GM13976 (cell line): ENCODE results near the gene BFSP2.
A peak's percentile ranks its signal among the peaks of the same experiment; 100 is the strongest.
"Not testable (repeated sequence)": the region's sequence is repeated elsewhere in the genome, so short reads cannot be mapped to it uniquely, and the experiment has no call there.

Source experiments
- DNase-seq: peaks from one replicate; pipeline ENCODE4 v3.0.0; 2012; ENCODE audit warnings: low spot score
- in situ Hi-C: fragments of 300-500 bp; cut with MboI; formaldehyde crosslinking; loops from one replicate; pipeline ENCODE4 v1.12.0; 2022; ENCODE audit warnings: low sequenced_read_pairs, mixed read lengths, inconsistent platforms; ENCODE audit not compliant: unreplicated experiment
- TF ChIP-seq, protein P1 (sequence below): IDR thresholded peaks from 2 replicates; pipeline ENCODE4 v1.5.1; 2012; ENCODE audit warnings: borderline replicate concordance, mild to moderate bottlenecking; ENCODE audit not compliant: insufficient read depth; ENCODE audit errors: extremely low read depth, missing control alignments, control extremely low read depth

Gene BFSP2

DNA sequence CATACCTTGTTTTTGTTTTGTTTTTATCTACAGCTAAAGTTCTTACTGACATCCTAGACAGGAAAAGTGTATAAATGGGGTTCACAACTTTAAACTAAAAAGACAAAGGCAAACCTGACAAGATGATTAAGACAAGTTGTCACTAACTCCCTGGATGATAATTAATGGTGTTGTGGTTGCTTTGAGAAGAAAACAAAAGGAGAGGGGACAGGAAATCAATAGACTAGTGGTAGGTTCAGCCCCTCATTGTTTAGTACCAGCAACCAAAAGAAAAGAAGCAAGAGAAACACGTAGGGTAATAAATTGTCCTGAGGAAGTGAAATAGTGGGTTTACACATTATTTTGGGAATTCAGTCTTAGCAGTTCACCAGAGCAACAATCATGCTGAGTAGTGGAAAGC is 78.8 kb downstream of the BFSP2 start:
- in situ Hi-C loops, result no loop called here
- no peak for DNase-seq
- TF ChIP-seq, protein P1, sequence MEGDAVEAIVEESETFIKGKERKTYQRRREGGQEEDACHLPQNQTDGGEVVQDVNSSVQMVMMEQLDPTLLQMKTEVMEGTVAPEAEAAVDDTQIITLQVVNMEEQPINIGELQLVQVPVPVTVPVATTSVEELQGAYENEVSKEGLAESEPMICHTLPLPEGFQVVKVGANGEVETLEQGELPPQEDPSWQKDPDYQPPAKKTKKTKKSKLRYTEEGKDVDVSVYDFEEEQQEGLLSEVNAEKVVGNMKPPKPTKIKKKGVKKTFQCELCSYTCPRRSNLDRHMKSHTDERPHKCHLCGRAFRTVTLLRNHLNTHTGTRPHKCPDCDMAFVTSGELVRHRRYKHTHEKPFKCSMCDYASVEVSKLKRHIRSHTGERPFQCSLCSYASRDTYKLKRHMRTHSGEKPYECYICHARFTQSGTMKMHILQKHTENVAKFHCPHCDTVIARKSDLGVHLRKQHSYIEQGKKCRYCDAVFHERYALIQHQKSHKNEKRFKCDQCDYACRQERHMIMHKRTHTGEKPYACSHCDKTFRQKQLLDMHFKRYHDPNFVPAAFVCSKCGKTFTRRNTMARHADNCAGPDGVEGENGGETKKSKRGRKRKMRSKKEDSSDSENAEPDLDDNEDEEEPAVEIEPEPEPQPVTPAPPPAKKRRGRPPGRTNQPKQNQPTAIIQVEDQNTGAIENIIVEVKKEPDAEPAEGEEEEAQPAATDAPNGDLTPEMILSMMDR, result no peak

DNA sequence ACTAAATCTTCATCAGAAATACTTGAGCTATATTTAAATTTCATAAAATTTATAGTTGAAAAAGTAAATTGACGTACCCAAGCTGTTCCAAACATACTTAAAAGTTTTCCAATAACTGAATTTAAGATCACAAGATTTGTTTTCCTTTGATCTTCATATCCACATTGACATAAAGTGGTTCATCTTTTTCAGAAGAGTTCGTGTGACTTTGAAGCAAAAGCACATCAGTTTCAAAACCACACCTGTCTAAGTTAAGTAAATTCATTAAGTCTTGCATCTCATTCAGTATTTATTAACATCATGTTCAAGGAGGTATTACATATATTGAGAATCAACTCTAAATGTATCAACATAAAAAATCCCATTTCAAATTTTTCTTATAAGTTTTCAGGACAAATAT is 79.5 kb downstream of the BFSP2 start:
- no peak for DNase-seq
- TF ChIP-seq, protein P1, result no peak
- in situ Hi-C loops, result no loop called here

DNA sequence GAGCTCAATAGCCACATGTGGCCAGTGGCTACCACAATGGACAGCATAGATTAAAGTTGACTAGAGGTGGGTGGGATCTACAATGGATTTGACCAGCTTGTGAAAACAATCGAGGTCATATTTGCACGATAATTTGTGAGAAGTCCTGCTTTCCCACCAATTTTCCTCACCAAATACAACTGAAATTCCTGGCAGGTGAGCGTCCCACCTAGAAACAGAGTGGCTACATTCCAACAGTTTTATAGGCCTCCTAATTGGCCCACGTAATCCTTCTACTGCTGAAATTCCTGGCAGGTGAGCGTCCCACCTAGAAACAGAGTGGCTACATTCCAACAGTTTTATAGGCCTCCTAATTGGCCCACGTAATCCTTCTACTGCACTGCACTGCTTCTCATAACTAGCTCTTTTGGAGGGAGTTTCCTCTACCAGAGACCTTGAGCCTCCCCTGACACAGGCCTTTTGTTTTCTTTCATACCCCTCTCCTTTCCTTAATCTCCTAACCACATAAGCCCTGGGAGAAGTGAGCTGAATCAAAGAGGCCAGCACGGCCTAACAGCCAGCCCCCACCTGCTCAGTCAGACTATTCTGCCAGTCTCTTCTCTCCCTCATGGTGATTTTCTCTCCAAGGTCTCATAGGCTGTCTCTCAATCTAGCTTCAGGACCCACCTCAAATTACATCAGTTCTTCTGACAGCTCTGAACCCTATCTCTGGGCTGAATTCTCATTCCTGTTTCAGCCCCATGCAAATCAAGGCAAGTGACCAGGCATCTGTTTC is 80.2 kb downstream of the BFSP2 start:
- TF ChIP-seq, protein P1, result no peak
- in situ Hi-C loops, result no loop called here
- DNase-seq, result peak; percentile 47

DNA sequence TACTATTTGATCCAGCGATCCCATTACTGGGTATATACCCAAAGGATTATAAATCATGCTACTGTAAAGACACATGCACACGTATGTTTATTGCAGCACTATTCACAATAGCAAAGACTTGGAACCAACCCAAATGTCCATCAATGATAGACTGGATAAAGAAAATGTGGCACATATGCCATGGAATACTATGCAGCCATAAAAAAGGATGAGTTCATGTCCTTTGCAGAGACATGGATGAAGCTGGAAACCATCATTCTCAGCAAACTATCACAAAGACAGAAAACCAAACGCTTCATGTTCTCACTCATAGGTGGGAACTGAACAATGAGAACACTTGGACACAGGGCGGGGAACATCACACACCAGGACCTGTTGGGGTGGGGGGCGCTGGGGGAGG is 82.6 kb downstream of the BFSP2 start:
- DNase-seq, in situ Hi-C loops: not testable (repeated sequence)

DNA sequence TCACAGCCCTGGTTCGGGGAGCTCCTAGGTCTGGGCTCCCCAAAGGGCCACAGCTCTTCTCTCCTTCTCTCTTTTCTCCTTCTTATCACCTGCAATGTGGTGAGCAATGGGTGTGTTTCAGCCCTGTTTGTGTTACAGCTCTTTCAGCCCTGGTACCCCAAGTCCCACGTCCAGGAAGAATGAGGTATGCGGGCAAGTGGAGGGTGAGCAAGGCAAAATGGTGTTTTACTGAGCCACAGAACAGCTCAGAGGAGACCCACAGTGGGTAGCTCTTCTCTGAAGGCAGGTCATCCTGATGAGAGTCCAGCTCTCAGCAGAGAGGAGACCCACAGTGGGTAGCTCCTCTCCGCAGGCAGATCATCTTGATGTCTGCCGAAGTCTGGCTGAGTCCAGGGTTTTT is 86.8 kb downstream of the BFSP2 start:
- DNase-seq, result no peak
- TF ChIP-seq, protein P1, result no peak
- in situ Hi-C loops, result no loop called here

DNA sequence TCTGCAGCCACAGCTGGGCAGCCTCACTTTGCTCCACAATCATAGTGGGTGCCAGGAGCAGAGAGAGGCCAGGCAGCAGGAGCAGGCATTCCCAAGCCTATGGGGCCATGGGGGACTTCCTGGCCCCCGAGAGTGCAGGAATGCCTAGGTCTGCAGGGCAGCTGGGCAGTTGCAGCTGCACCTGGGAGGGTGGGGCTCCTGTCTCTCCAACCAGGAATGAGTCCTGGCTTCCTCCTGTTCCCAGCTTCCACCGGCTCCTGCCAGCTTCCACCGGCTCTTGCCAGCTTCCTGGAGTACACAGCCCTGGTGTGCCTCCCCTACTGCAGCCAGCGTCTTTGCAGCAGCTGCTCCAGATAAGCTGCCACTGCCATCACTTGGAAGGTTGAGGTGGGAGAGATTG is 87.3 kb downstream of the BFSP2 start:
- no peak for DNase-seq
- TF ChIP-seq, protein P1, result no peak
- in situ Hi-C loops, result no loop called here

DNA sequence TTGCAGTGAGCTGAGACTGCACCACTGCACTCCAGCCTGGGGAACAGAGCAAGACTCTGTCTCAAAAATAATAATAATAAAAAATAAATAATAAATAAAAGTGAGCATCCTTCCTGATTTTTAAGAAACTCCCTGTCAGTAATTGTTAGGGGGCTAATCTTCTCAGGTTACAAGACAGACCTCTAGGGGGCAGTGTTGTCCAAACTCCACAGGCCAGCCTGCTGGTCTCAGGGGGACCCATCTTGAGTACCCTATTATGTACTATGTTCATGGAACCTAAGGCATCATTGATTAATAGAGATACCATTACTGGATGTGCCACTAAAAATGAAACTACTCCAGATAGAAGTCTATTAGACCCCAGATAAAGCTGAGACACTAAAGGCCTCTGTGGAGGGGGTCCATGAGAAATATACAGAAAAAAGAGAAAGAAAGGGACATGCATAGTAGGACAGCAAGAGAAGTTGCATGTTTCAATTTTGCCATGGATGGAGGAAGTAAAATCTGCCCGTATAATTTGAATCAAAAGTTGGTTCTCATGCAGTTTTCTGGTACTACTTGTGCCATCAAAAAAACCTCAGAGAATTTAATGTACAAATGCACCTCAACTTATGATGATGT is 88.2 kb downstream of the BFSP2 start:
- TF ChIP-seq, protein P1, result peak; percentile 26
- no peak for DNase-seq
- in situ Hi-C loops, result no loop called here
